Right lobe of liver (tissue), 4 donors: ENCODE data around the gene PGLYRP2.

Source experiments
- POLR2A ChIP-seq: fragments of 450-650 bp; IDR thresholded peaks from one replicate; pipeline ENCODE4 v1.6.1; 2017; ENCODE audit warnings: antibody characterized with exemption, mild to moderate bottlenecking
- TF ChIP-seq, protein P1 (sequence below), 4 donors: fragments of 200-600 bp in 3 of 4; fragments of 450-650 bp in 1 of 4; IDR thresholded peaks; one replicate each; pipeline versions ENCODE4 v1.5.1 to v1.8.0; 2016 to 2022; ENCODE audit warnings: antibody characterized with exemption in 4 of 4, mild to moderate bottlenecking in 2 of 4
- donor health status: DM: no; HTN: no; CAD: no.
- donor health status: DM: no; HTN: no; CAD: no.
- donor health status: DM: no; HTN: yes; CAD: no.

DNA sequence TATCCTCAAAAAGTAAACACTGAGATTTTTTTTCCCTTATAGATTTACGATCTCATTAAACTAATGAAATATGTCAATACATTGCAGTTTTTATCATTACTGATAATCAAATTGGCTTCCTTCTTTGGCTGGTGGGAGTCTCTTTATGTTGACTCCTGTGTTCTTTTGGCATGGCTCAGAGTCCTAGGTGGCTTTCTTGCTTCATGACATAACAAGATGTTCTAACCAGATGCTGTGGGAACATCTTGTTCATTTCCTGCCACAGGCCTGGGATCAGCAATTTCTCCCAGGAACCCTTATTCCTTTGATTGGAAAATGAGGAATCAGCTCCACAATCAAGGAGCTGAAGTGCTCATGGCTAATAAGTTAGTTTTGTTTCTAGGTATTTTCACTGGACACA is 15.8 kb upstream of the PGLYRP2 start:
- TF ChIP-seq, protein P1, sequence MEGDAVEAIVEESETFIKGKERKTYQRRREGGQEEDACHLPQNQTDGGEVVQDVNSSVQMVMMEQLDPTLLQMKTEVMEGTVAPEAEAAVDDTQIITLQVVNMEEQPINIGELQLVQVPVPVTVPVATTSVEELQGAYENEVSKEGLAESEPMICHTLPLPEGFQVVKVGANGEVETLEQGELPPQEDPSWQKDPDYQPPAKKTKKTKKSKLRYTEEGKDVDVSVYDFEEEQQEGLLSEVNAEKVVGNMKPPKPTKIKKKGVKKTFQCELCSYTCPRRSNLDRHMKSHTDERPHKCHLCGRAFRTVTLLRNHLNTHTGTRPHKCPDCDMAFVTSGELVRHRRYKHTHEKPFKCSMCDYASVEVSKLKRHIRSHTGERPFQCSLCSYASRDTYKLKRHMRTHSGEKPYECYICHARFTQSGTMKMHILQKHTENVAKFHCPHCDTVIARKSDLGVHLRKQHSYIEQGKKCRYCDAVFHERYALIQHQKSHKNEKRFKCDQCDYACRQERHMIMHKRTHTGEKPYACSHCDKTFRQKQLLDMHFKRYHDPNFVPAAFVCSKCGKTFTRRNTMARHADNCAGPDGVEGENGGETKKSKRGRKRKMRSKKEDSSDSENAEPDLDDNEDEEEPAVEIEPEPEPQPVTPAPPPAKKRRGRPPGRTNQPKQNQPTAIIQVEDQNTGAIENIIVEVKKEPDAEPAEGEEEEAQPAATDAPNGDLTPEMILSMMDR (IDR thresholded peaks at IDR 0.05) = no peak
- TF ChIP-seq POLR2A = no peak
